HG03521 (cell line): ENCODE results near the gene DGKI.
"Not testable (repeated sequence)": the region's sequence is repeated elsewhere in the genome, so short reads cannot be mapped to it uniquely, and the experiment has no call there.

Source experiments
- ATAC-seq: cut with Tn5 transposase; IDR thresholded peaks from one replicate; pipeline ENCODE4 v1.9.1; 2021; ENCODE audit warnings: mild to moderate bottlenecking, moderate library complexity; ENCODE audit not compliant: unreplicated experiment

DGKI gene

GRCh38 chr7:137747359-137748031, 99.3 kb downstream of the DGKI start:
- no peak for ATAC-seq

GRCh38 chr7:137743021-137743420, 103.8 kb downstream of the DGKI start:
- no peak for ATAC-seq

GRCh38 chr7:137742051-137742450, 104.7 kb downstream of the DGKI start:
- no peak for ATAC-seq

GRCh38 chr7:137741443-137741842, 105.3 kb downstream of the DGKI start:
- no peak for ATAC-seq

- ATAC-seq = no peak
These were observed 112.6 kb downstream of the DGKI start for GRCh38 chr7:137734221-137734620.

GRCh38 chr7:137732168-137732567, 114.6 kb downstream of the DGKI start:
- ATAC-seq = no peak

- ATAC-seq = no peak
These were observed 115.3 kb downstream of the DGKI start for GRCh38 chr7:137731436-137731835.

- ATAC-seq = no peak
These were observed 118.3 kb downstream of the DGKI start for GRCh38 chr7:137728426-137728825.

GRCh38 chr7:137727413-137727812, 119.4 kb downstream of the DGKI start:
- no peak for ATAC-seq

- ATAC-seq = no peak
These were observed 128.4 kb downstream of the DGKI start for GRCh38 chr7:137718355-137718754.

GRCh38 chr7:137717811-137718271, 128.9 kb downstream of the DGKI start:
- ATAC-seq = no peak

- no peak for ATAC-seq
These were observed 129.7 kb downstream of the DGKI start for GRCh38 chr7:137717045-137717444.

GRCh38 chr7:137716061-137716460, 130.7 kb downstream of the DGKI start:
- ATAC-seq = no peak

GRCh38 chr7:137715533-137715932, 131.2 kb downstream of the DGKI start:
- no peak for ATAC-seq

- no peak for ATAC-seq
These were observed 131.7 kb downstream of the DGKI start for GRCh38 chr7:137715121-137715520.

GRCh38 chr7:137706330-137706729, 140.4 kb downstream of the DGKI start:
- ATAC-seq = not testable (repeated sequence)

GRCh38 chr7:137704723-137705122, 142.1 kb downstream of the DGKI start:
- no peak for ATAC-seq

GRCh38 chr7:137703291-137704010, 143.3 kb downstream of the DGKI start:
- ATAC-seq = no peak

GRCh38 chr7:137696988-137697387, 149.8 kb downstream of the DGKI start:
- no peak for ATAC-seq

- no peak for ATAC-seq
These were observed 150.4 kb downstream of the DGKI start for GRCh38 chr7:137696376-137696775.

GRCh38 chr7:137695942-137696341, 150.8 kb downstream of the DGKI start:
- no peak for ATAC-seq

GRCh38 chr7:137695494-137695893, 151.3 kb downstream of the DGKI start:
- ATAC-seq = no peak
